Astrocyte (in vitro differentiated cells and primary cell): ENCODE data around the gene ZFPM1. TPM values are rescaled to one million over a fixed set of nuclear protein-coding genes. Genes with fewer than 3 reads are reported as not detected.

Experiments used
- DNase-seq: peaks from one replicate; pipeline ENCODE4 v3.0.0-alpha.2; 2010; ENCODE audit warnings: low read depth
- FAIRE-seq: peaks from 2 replicates; lab custom pipeline; 2011; peaks lifted over from hg19 to GRCh38; lab: Jason Lieb, UNC
- H2AFZ ChIP-seq: 2 replicates; pipeline ENCODE4 v1.6.0; 2012; ENCODE audit warnings: low read depth, low read length, inconsistent platforms
- H3K27ac ChIP-seq: 2 replicates; pipeline ENCODE4 v1.5.1; 2011; ENCODE audit warnings: low read depth, low read length, inconsistent platforms
- H3K27me3 ChIP-seq: 2 replicates; pipeline ENCODE4 v1.6.0; 2011; ENCODE audit warnings: low read length, inconsistent platforms; ENCODE audit not compliant: insufficient read depth
- H3K36me3 ChIP-seq: 2 replicates; pipeline ENCODE4 v1.5.1; 2011; ENCODE audit warnings: low read length, inconsistent platforms; ENCODE audit not compliant: insufficient read depth
- H3K4me1 ChIP-seq: 2 replicates; pipeline ENCODE4 v1.5.1; 2011; ENCODE audit warnings: low read length, inconsistent platforms; ENCODE audit not compliant: insufficient read depth
- H3K4me2 ChIP-seq: 2 replicates; pipeline ENCODE4 v1.6.0; 2012; ENCODE audit warnings: low read length, inconsistent platforms
- H3K4me3 ChIP-seq: 2 replicates; pipeline ENCODE4 v1.5.1; 2011; ENCODE audit warnings: low read depth, mild to moderate bottlenecking, low read length, inconsistent platforms; ENCODE audit not compliant: insufficient read depth
- H3K79me2 ChIP-seq: 2 replicates; pipeline ENCODE4 v1.6.0; 2012; ENCODE audit warnings: mild to moderate bottlenecking, low read length, inconsistent platforms; ENCODE audit not compliant: insufficient read depth
- H3K9ac ChIP-seq: 2 replicates; pipeline ENCODE4 v1.6.0; 2012; ENCODE audit warnings: mild to moderate bottlenecking, low read length, inconsistent platforms
- H3K9me3 ChIP-seq: 2 replicates; pipeline ENCODE4 v1.5.1; 2012; ENCODE audit warnings: low read depth, mild to moderate bottlenecking, low read length, inconsistent platforms; ENCODE audit not compliant: insufficient read depth
- H4K20me1 ChIP-seq: 2 replicates; pipeline ENCODE4 v1.6.0; 2012; ENCODE audit warnings: low read length, inconsistent platforms; ENCODE audit not compliant: insufficient read depth
- H3K27ac Mint-ChIP-seq: one replicate; pipeline ENCODE4 v1.8.0; 2021; ENCODE audit warnings: mild to moderate bottlenecking, mixed read lengths; ENCODE audit not compliant: unreplicated experiment
- H3K27me3 Mint-ChIP-seq: one replicate; pipeline ENCODE4 v1.8.0; 2021; ENCODE audit warnings: low read depth, mixed read lengths; ENCODE audit not compliant: unreplicated experiment
- H3K36me3 Mint-ChIP-seq: one replicate; pipeline ENCODE4 v1.8.0; 2021; ENCODE audit warnings: low read depth, mixed read lengths; ENCODE audit not compliant: unreplicated experiment
- H3K4me1 Mint-ChIP-seq: one replicate; pipeline ENCODE4 v1.8.0; 2021; ENCODE audit warnings: low read depth, mixed read lengths; ENCODE audit not compliant: unreplicated experiment
- H3K4me3 Mint-ChIP-seq: one replicate; pipeline ENCODE4 v1.8.0; 2021; ENCODE audit warnings: mild to moderate bottlenecking, moderate library complexity, mixed read lengths; ENCODE audit not compliant: unreplicated experiment
- H3K9me3 Mint-ChIP-seq: one replicate; pipeline ENCODE4 v1.8.0; 2021; ENCODE audit warnings: mild to moderate bottlenecking, mixed read lengths; ENCODE audit not compliant: unreplicated experiment
- CTCF ChIP-seq: IDR thresholded peaks from 2 replicates; pipeline ENCODE4 v1.5.1; 2011; ENCODE audit warnings: low read depth, mild to moderate bottlenecking, inconsistent platforms, low read length, moderate library complexity; ENCODE audit not compliant: insufficient read depth
- EZH2 ChIP-seq: IDR thresholded peaks from 2 replicates; pipeline ENCODE4 v1.6.1; 2012; ENCODE audit warnings: mild to moderate bottlenecking, low read length, inconsistent platforms; ENCODE audit not compliant: insufficient read depth
- total RNA-seq: library from RNA; stranded (reverse); gene quantifications from 2 replicates; pipeline ENCODE4 v1.2.1, GENCODE V29; 2021

The ZFPM1 gene
- total RNA-seq, 1 donor from 2014 or later: 8.6 TPM

DNA sequence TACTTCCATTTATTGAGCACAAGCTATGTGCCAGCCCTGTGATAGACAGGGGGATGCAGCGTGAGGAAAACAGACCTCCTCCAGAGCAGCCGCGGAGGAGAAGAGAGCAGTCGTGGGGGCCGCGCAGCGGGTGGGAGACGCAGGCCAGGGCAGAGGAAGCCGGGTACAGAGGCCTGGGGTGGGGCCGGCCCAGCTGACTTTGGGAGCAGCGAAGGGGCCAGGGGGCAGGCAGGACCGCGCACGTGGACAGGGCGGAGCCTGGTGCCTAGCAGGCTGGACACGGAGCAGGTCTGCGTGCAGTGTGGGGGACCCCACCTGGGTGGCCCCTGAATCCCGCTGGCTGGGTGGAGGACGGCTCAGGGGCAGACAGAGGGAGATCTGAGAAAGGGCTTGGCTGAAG is 46.2 kb downstream of the ZFPM1 start:
- Histone ChIP-seq H2AFZ (no peak overlapping the region), H4K20me1 (no peaks in the 10 kb centered on the region), H3K36me3 (no peaks in the 10 kb centered on the region), H3K9ac (no peak overlapping the region), H3K9me3 (no peaks in the 10 kb centered on the region), H3K79me2 (no peaks in the 10 kb centered on the region), H3K27me3 (no peaks in the 10 kb centered on the region), H3K27ac (no peak overlapping the region), H3K4me2 (no peak overlapping the region), H3K4me3 (no peak overlapping the region), H3K4me1 (no peaks in the 10 kb centered on the region)
- TF ChIP-seq CTCF: no peak
- no peak for TF ChIP-seq EZH2
- DNase-seq (no peak), FAIRE-seq (no peak)
- H3K36me3 Mint-ChIP-seq: peaks cover 2% of the 10 kb centered on the region
- H3K27me3 Mint-ChIP-seq: peaks cover 3% of the 10 kb centered on the region
- no peak overlapping the region for H3K4me3 Mint-ChIP-seq
- H3K27ac Mint-ChIP-seq: no peak overlapping the region
- H3K4me1 Mint-ChIP-seq: no peaks in the 10 kb centered on the region
- H3K9me3 Mint-ChIP-seq: no peaks in the 10 kb centered on the region

DNA sequence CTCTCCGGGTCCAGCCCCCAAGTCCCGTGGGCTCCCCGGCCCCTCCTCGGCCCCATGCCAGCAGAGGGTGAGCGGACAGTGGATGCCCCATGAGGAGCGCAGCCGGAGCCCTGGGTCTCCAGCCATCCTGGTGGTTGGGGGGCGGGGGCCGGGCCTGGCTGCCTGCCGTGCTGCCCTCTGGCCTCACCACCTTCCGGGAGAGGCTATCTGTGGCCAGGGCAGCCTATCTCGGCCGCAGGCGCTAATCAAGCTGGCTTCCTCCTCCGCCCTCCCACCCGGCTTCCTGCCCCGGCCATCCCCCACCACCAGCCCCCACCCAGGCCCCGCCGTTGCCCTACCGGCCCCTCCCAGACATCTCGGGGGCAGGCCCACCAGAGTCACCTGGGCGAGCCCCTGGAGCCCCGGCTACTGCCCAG is 46.8 kb downstream of the ZFPM1 start:
- H3K27ac Mint-ChIP-seq: no peak overlapping the region
- H3K4me2 ChIP-seq: no peak overlapping the region
- no peaks in the 10 kb centered on the region for H3K9me3 ChIP-seq
- peaks cover 3% of the 10 kb centered on the region for H3K27me3 Mint-ChIP-seq
- DNase-seq: no peak
- H3K79me2 ChIP-seq: no peaks in the 10 kb centered on the region
- no peak overlapping the region for H3K4me3 ChIP-seq
- H3K9me3 Mint-ChIP-seq: no peaks in the 10 kb centered on the region
- TF ChIP-seq CTCF: no peak
- TF ChIP-seq EZH2: no peak
- H3K4me1 Mint-ChIP-seq: no peaks in the 10 kb centered on the region
- H3K27me3 ChIP-seq: no peaks in the 10 kb centered on the region
- H3K27ac ChIP-seq: no peak overlapping the region
- H3K4me1 ChIP-seq: no peaks in the 10 kb centered on the region
- H2AFZ ChIP-seq: no peak overlapping the region
- no peak for FAIRE-seq
- H3K4me3 Mint-ChIP-seq: no peak overlapping the region
- no peaks in the 10 kb centered on the region for H4K20me1 ChIP-seq
- peaks cover 2% of the 10 kb centered on the region for H3K36me3 Mint-ChIP-seq
- H3K9ac ChIP-seq: no peak overlapping the region
- no peaks in the 10 kb centered on the region for H3K36me3 ChIP-seq

GRCh38 chr16:88500255-88500661 is 47.2 kb downstream of the ZFPM1 start:
- H3K36me3 Mint-ChIP-seq: peaks cover 2% of the 10 kb centered on the region
- no peak overlapping the region for H3K27ac Mint-ChIP-seq
- H3K9me3 Mint-ChIP-seq: no peaks in the 10 kb centered on the region
- FAIRE-seq (no peak), DNase-seq (no peak)
- H3K4me1 ChIP-seq: no peaks in the 10 kb centered on the region
- peaks cover 2% of the 10 kb centered on the region for H4K20me1 ChIP-seq
- no peak overlapping the region for H3K4me3 ChIP-seq
- TF ChIP-seq EZH2 (no peak), CTCF (no peak)
- no peaks in the 10 kb centered on the region for H3K4me1 Mint-ChIP-seq
- no peak overlapping the region for H3K27ac ChIP-seq
- no peak overlapping the region for H3K4me2 ChIP-seq
- H3K27me3 ChIP-seq: no peaks in the 10 kb centered on the region
- peaks cover 3% of the 10 kb centered on the region for H3K27me3 Mint-ChIP-seq
- H3K79me2 ChIP-seq: no peaks in the 10 kb centered on the region
- no peaks in the 10 kb centered on the region for H3K9me3 ChIP-seq
- no peak overlapping the region for H3K9ac ChIP-seq
- no peak overlapping the region for H2AFZ ChIP-seq
- H3K36me3 ChIP-seq: no peaks in the 10 kb centered on the region
- no peak overlapping the region for H3K4me3 Mint-ChIP-seq
